SK-N-SH treated with all-trans-retinoic acid at 6 μM for 48 hours (cell line): ENCODE data around the gene MAP1A.

Experiments used
- ARNTL ChIP-seq: fragments of 450-650 bp; formaldehyde crosslinking; IDR thresholded peaks from 2 replicates; pipeline ENCODE4 v1.5.0; 2020; ENCODE audit warnings: low read depth, mild to moderate bottlenecking, moderate library complexity, borderline replicate concordance
- BACH2 ChIP-seq: fragments of 250-450 bp; sonication (Bioruptor Pico); IDR thresholded peaks from 2 replicates; pipeline ENCODE4 v1.9.0; 2021; ENCODE audit warnings: mild to moderate bottlenecking, borderline replicate concordance
- OSR1 ChIP-seq: fragments of 250-450 bp; sonication (Bioruptor Pico); IDR thresholded peaks from 2 replicates; pipeline ENCODE4 v1.8.0; 2022; ENCODE audit warnings: moderate library complexity, mild to moderate bottlenecking, inconsistent platforms
- RARB ChIP-seq: fragments of 250-450 bp; sonication (Bioruptor Pico); IDR thresholded peaks from 2 replicates; pipeline ENCODE4 v1.8.0; 2021; ENCODE audit warnings: mild to moderate bottlenecking, moderate library complexity
- SNAI2 ChIP-seq: fragments of 250-450 bp; sonication (Bioruptor Pico); IDR thresholded peaks from 2 replicates; pipeline ENCODE4 v1.5.0; 2020; ENCODE audit warnings: mild to moderate bottlenecking, moderate library complexity
- TOX ChIP-seq: fragments of 250-450 bp; sonication (Bioruptor Pico); IDR thresholded peaks from 2 replicates; pipeline ENCODE4 v1.8.0; 2021; ENCODE audit warnings: mild to moderate bottlenecking, moderate library complexity, borderline replicate concordance
- ZC3H10 ChIP-seq: fragments of 250-450 bp; sonication (Bioruptor Pico); IDR thresholded peaks from 2 replicates; pipeline ENCODE4 v1.5.1; 2021; ENCODE audit warnings: mild to moderate bottlenecking, moderate library complexity
- ZFP3 ChIP-seq: fragments of 250-450 bp; sonication (Bioruptor Pico); IDR thresholded peaks from 2 replicates; pipeline ENCODE4 v1.5.0; 2020; ENCODE audit warnings: mild to moderate bottlenecking, moderate library complexity
- ZNF8 ChIP-seq: fragments of 450-650 bp; formaldehyde crosslinking; IDR thresholded peaks from 2 replicates; pipeline ENCODE4 v1.5.0; 2020; ENCODE audit warnings: mild to moderate bottlenecking, moderate library complexity
- TF ChIP-seq, protein P1 (sequence below): fragments of 250-450 bp; sonication (Bioruptor Pico); IDR thresholded peaks from 2 replicates; pipeline ENCODE4 v1.5.1; 2020; ENCODE audit warnings: low read depth, mild to moderate bottlenecking, moderate library complexity

- TF ChIP-seq ARNTL (CRISPR knock-in tag) (no peak), ZFP3 (CRISPR knock-in tag) (no peak), RARB (CRISPR knock-in tag) (no peak), TOX (CRISPR knock-in tag) (no peak), BACH2 (CRISPR knock-in tag) (no peak), ZC3H10 (CRISPR knock-in tag) (no peak), SNAI2 (CRISPR knock-in tag) (no peak), ZNF8 (no peak), OSR1 (CRISPR knock-in tag) (no peak)
- TF ChIP-seq, protein P1, sequence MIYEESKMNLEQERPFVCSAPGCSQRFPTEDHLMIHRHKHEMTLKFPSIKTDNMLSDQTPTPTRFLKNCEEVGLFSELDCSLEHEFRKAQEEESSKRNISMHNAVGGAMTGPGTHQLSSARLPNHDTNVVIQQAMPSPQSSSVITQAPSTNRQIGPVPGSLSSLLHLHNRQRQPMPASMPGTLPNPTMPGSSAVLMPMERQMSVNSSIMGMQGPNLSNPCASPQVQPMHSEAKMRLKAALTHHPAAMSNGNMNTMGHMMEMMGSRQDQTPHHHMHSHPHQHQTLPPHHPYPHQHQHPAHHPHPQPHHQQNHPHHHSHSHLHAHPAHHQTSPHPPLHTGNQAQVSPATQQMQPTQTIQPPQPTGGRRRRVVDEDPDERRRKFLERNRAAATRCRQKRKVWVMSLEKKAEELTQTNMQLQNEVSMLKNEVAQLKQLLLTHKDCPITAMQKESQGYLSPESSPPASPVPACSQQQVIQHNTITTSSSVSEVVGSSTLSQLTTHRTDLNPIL (CRISPR knock-in tag) = no peak
Observed at GRCh38 chr15:43469867-43470266, 47.5 kb upstream of the MAP1A start.
